GM18951 (cell line): ENCODE data around the gene CTR9.

Source experiments
- POLR2A ChIP-seq: IDR thresholded peaks from 4 replicates; pipeline ENCODE4 v1.6.1; 2011; ENCODE audit warnings: mild to moderate bottlenecking; ENCODE audit not compliant: insufficient read length, insufficient read depth; ENCODE audit errors: extremely low read depth
- in situ Hi-C: fragments of 300-500 bp; cut with MboI; formaldehyde crosslinking; loops from one replicate; pipeline ENCODE4 v1.12.0; 2022; ENCODE audit warnings: low sequenced_read_pairs, mixed read lengths, inconsistent platforms; ENCODE audit not compliant: unreplicated experiment

CTR9 gene

DNA sequence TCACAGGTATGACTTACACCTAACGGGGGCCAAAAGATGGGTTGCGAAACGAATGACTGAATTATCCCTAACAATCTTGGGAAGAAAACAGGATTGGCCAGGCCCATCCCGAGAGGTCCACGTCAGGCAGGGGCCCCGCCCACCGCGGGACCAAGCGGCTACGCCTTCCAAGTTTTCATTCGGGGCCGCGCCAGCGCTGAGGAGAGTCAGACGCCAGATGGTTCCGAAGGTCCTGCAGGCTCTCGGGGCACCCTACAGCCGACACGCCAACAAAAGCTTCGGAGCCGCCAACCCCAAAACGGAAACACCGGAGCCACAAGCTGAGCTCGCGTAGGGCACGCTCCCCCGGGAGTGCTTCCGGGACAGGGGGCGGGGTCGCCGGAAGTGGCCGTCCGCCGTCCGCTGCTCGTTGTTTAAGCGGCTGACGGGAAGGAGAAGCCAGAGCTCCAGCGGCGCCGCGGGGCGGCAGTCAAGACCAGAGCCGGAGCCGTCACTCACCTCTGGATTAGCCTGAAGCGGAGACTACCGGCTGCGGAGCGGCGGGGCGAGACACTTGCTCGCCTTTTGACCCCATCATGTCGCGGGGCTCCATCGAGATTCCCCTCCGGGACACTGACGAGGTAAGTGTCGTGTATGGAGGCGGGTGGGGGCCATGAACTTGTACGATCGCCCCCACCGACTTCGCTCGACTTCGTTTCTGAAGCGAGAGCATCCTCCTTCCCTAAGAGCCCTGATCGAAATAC, at the start of gene CTR9:
CTR9 (plus strand) TSS at position 409 of the 743 bp plus-strand sequence; CDS start at position 576, 167 bp downstream.
- in situ Hi-C loops: no loop called here
- TF ChIP-seq POLR2A: peak; percentile 96

- TF ChIP-seq POLR2A: no peak
- in situ Hi-C loops: no loop called here
Measured at GRCh38 chr11:10701982-10702381, 49.1 kb upstream of the CTR9 start.

GRCh38 chr11:10708131-10708530, 42.9 kb upstream of the CTR9 start:
- in situ Hi-C loops: no loop called here
- no peak for TF ChIP-seq POLR2A

DNA sequence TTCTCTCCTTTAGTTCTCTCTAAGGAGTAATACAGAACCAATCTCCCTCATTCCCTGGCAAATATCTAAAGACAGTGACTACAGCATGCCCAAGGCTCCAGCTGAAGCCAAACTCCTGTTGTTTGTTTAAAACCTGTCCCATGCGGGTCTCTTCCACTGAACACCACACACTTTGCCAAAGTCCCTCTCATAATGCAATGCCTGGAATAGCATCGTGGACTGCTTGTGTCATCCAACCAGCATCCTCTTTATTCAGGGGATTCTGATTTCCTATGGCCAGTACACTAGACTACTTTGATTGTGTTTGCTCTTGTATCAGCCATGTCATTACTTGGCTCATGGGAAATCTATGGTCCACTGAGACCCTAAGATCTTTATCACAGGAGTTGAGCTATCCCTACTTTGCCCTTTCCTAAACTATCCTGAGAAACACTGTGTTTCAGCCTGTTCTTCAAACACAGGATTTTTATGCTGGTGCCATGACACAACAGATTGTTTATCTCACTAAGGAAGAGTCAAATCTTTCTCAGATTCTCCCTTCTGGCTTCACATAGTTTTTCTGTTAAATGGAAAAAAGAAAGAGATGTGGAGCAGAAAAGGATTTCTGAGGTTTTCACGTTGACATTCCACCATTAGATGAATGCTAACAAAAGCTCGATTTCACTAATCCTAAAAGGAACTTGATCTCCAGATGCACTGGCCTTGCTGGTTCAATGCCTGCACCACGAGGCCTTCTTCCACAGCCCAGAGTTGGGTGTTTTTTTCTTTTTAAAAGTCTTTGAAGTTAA, 41.6 kb upstream of the CTR9 start:
- in situ Hi-C loops: no loop called here
- TF ChIP-seq POLR2A: no peak

- in situ Hi-C loops: no loop called here
Measured at GRCh38 chr11:10715571-10715970, 35.5 kb upstream of the CTR9 start.

GRCh38 chr11:10716122-10716521, 34.9 kb upstream of the CTR9 start:
- no peak for TF ChIP-seq POLR2A
- in situ Hi-C loops: no loop called here

More at GRCh38 chr11:10715571-10715970, 35.5 kb upstream of the CTR9 start:
- TF ChIP-seq POLR2A: no peak

DNA sequence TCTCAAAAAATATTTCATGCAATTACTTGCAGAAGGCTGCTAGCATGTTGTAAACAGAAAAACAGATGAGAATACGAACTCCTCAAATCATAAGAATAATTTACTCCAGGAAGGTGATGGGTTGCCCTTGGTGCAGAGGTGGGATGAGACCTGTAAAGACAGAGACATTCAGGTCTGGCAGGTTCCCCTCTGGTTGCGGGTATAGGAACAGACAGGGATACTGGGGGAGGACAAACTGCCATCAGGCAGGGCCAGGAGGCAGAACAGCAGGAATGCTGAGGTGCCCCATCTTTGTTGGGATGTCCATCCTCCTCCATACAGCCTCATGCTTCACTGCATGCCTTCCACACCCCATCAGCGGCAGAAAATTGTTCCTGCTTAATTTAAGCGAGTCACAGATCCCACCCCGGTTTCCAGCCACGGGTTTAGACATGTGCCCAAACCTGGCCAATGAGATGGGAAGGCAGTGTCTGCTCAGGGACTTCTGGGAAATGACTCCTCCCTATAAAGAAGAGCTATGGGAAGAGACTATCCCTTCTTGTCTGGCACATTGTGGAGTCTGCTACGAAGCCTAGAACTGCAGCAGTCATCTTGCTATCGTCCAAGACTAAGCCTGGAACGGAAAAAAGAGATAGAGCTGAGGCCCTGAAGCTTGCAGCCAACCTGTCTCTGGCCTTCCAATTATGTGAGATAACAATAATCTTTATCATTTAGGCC, 34.3 kb upstream of the CTR9 start:
- TF ChIP-seq POLR2A: no peak

DNA sequence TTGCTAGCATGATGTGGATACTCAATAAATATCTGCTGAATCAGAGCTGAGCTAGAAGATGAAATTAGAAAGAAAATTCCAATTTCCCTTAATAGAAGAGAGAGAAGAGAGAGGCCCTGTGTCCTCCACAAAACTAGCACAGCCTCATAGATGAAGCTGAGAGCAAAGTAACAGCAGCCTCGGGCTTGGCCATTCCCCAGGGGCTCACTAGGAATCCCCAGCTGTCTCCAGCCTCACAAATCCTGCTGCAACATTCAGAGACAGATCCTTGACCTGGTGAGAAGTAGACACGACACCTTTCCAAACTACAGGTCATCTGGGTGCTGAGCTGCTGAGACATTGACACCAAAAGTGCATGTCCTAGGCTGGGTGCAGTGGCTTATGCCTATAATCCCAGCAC, 31.4 kb upstream of the CTR9 start:
- in situ Hi-C loops: no loop called here
- no peak for TF ChIP-seq POLR2A

More for the DNA sequence above, 34.3 kb upstream of the CTR9 start:
- in situ Hi-C loops: no loop called here

- no peak for TF ChIP-seq POLR2A
Measured at GRCh38 chr11:10720881-10721376, 30.1 kb upstream of the CTR9 start.

DNA sequence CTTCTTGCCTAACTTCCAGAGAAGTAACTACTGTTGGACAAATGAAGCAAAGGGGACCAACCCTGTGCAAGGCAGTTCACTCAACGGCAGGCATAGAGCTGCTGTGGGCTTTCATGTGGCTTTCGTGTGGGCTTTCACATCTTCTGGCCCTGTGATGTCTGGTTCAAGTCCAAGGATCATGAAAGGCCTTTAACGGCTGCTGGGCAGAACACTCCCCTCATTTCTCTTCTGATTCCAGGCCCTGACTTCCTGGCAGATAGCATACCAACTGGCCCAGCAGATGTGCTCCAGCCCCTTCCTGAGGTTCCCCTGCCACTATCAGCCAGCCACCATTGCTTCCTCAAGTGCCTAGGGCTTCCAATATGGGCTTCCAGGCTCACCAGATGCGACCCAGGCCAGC, 28.7 kb upstream of the CTR9 start:
- no peak for TF ChIP-seq POLR2A
- in situ Hi-C loops: no loop called here

More at GRCh38 chr11:10720881-10721376, 30.1 kb upstream of the CTR9 start:
- in situ Hi-C loops: no loop called here

DNA sequence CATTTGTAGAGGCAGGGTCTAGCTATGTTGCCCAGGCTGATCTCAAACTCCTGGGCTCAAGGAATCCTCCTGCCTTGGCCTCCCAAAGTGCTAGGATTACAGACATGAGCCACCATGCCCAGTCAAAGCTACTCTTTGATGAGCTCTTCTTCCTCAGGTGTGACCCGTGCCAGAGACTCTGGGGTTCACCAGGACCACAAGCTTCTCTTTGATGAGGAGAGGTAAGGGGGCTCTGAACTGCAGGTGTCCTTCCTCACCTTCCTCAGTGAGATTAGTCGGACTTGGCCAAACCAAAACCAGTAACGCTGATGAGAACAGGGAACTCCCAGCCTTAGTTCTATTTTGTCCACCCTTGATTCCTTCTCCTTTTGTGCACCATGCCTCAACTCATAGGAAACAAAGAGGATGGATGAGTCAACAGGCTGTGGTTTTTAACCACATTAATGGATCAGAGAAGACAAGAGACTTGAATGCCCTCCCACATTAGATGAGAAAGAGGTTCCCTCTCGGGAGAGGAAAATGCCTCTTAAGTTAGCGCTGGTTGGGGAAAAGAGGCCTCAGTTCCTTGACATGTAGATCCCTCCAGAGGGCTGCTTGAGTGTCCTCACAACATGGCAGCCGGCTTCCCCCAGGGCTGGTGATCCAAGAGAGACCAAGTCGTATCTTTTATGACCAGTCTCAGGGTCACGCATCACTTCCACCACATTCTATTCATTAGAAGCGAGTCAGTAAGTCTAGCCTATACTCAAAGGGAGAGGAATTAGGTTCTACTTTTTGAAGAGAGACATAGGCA, 25.7 kb upstream of the CTR9 start:
- in situ Hi-C loops: no loop called here
- no peak for TF ChIP-seq POLR2A

- in situ Hi-C loops: no loop called here
- no peak for TF ChIP-seq POLR2A
Measured at GRCh38 chr11:10725907-10726253, 25.2 kb upstream of the CTR9 start.

DNA sequence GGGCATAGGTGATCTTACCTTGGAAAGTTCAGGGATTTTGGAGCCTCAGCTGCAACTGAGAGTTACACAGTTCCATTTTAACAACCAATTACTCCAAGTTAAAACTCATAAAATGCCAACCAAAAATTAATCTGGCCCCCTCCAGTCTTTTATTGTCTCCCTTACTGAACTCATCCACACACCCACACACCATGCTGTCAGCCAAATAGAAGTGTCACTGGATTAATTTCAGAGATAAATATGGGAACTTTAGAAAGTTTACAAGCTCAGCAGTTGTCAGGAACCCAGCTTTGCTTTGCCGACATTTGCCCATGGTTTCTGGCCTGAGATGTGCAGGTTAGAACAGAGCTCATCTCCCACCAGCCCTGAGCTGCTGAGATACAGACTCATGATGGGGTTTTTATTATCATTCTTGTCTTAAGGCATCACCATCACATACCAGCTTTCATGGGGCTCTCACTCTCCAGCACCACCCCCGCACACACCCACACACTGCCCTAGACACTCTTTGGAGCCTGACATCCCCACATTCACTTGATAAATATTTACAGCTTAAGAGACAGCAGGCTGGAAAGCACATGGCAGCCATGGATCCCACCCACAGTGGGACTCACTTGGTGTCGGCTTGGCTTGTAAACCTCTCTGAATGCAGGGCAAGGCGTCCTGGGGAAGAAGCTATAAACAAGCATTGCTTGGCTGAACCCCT, 23.7 kb upstream of the CTR9 start:
- in situ Hi-C loops: no loop called here

More for the DNA sequence above, 23.7 kb upstream of the CTR9 start:
- TF ChIP-seq POLR2A: no peak
